Measurements from ENCODE around the gene HIVEP3.

The HIVEP3 gene

GRCh38 chr1:41891199-41891896 lies 27.4 kb downstream of the HIVEP3 start:
- peak; percentile 69 to 71 for DNase-seq

GRCh38 chr1:41890825-41891198 lies 27.9 kb downstream of the HIVEP3 start:
- DNase-seq, result no peak

DNA sequence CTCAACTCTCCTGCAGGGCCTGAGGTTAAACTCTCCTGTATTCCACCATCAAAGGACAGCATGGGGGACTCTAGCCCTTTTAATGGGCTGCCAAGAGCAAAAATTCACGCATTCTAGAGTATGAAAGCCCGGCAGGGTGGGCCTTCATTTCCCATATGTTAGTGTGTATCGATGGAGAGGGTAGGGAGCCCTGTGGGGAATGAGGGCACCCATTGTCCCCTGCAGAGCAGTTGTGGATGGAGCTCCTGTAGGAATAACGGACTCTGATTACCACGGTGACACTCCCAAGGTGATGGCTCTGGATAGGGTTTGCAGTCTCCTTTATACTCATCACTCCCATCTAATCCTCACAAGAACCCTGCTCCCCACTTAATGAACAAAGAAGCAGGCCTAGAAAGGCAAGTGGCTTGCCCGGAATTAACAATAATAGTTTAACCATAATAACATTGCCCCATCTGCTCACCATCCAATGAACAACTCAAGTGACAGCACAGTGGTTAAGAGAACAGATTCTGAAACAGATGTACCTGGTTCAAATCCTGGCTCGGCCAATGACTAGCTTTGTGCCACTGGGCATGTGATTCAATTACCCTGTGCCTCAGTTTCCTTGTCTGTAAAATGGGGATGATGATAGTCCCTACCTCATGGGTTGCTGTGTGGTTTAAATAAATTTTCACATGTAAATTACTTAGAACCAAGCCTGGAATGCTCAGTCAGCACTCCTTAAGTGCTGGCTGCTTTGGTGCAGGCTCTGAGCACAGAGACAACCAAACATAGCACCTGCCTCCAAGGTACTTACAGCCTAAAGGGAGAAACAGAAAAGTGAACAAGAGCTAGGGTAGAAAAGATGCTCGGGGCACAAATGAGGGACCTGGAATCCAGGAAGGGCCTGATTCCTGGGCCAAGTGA lies 29.0 kb downstream of the HIVEP3 start:
- no peak for DNase-seq

- DNase-seq, result no peak
Observed at GRCh38 chr1:41888756-41889155, 30.0 kb downstream of the HIVEP3 start.

DNA sequence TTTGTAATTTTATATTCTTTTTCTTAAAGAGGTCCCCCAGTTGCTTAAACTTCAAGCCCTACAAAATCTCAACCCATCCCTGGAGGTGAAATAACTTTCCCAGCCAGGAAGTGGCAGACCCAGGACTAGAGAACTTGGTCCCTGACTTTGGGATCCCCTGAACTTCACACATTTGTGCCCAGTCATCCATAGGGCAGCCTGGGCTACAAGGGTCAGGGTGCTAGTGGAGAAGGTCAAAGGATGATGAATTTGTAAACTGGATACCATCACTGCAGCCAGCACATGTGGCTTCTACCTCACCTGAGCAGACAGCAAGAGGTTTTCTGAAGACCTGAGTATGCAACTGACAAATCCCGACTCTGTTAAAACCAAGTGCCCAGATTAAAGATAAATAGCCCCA lies 31.4 kb downstream of the HIVEP3 start:
- DNase-seq, result no peak

- DNase-seq, result no peak
Observed at GRCh38 chr1:41884256-41885230, 34.2 kb downstream of the HIVEP3 start.

DNA sequence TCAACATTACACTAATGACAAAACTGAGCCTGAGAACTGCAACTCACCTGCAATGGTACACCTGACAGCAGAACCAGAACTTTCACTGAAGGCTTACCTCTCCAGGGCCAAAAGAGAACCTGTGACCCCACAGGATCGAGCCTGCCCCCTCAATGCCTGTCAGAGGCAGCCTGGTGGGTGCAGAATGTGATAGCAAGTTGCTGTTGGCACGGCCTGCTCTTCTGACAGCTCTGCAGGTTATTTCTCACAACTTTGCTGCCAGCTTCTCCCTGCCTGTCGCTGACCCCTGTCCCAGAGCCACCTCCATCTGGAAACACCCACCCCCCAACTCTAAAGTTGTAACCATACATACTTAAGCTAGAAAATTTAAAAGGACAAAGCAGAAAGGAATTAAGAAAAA lies 35.2 kb downstream of the HIVEP3 start:
- DNase-seq, result no peak

DNA sequence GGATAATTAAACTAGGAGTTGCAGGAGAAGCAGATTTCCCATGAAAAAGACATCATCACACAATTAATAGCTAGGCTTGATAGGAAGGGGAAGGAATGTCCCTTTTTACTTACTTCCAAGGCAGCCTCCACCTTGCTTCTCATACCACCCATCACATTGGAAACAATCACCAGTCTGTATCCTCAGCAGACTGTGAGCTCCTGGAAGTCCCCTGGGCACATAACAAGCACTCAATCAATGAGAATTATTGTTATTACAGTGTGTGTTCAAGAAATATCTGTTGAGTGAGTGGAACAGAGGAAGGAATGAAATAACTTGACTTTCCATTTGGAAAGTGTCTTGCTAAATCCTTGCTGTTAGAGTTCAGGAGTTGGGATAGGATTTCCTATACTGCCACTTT lies 36.2 kb downstream of the HIVEP3 start:
- no peak for DNase-seq

DNA sequence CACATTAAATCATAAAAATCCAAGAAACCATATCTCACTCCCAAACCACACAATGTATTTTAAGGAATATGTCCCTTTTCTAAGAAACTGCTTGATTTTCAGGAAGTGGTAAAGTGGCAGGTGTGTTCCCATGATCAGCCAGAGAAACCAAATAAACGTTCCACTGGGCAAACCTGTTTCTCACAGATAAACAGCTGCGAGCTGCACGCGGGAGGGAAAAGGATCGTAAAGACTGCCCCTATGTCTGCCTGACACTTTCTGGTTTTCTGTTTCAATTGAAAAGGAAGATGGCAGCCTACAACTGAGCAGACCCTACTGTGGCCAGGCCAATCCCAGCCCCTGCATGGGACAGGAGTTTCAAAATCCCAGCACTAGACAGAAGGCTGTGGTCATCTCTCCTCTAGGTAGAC lies 36.6 kb downstream of the HIVEP3 start:
- no peak for DNase-seq

- DNase-seq, result no peak
Observed at GRCh38 chr1:41880950-41881885, 37.5 kb downstream of the HIVEP3 start.

DNA sequence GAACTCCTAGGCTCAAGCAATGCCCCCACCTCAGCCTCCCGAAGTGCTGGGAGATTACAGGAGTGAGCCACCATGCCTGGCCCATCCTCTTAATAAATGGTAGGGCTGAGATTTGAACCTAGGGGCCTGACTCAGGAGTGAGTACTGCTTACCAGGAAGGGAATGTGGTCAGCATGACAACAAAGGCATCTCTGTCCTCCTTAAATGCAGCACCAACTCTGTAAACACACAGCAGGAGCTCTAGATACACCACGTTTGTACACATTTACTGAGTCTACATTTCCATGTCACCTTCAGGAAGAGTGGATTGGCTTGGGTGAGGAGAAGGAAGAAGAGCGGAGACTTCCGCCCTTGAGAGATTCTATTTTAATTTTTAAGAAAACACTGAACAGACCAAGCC lies 38.5 kb downstream of the HIVEP3 start:
- no peak for DNase-seq

GRCh38 chr1:41879617-41880016 lies 39.1 kb downstream of the HIVEP3 start:
- no peak for DNase-seq

GRCh38 chr1:41878911-41879310 lies 39.8 kb downstream of the HIVEP3 start:
- DNase-seq, result no peak

- DNase-seq, result no peak
Observed at GRCh38 chr1:41878495-41878894, 40.2 kb downstream of the HIVEP3 start.

DNA sequence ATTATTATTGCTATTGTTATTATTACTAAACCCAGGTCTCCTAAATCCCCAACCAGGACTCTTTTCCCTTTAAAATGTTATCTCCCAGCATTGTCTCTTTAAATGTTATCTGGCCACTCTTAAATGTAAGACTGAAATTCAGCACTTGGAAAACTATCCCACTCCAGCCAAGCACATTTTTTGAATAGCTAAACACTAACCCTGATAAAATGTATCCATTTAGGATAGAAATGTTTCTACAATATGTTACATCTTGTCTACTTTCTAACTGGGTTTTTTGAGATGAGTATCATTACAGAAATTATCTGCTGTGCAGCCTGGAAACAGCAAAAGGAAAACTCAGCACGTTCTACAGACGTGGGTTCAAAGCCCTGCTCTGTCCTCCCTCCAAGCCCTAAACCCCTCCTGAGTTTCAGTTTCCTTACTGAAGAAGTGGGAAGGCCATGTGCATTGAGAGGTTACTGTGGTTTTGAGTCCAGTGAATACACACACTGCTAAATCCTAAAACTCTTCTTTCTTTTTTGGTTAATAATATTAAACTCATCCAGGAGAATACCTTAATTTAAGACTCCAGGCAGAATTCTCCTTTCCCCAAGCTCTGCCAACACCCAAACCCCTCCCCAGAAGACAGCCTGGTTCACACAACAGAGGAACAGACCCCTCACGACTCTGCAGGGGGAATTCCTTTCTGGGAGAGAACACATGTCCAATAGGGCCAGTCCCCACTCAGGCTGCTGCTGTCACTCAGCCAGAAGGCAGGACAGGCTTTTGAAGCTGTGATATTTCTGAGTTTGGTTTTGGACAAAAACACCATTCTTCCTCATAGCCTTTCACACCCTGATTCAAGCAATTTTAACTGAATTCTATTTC lies 41.9 kb downstream of the HIVEP3 start:
- DNase-seq, result no peak

GRCh38 chr1:41875487-41875886 lies 43.2 kb downstream of the HIVEP3 start:
- DNase-seq, result no peak

GRCh38 chr1:41874903-41875411 lies 43.8 kb downstream of the HIVEP3 start:
- DNase-seq, result no peak

- no peak for DNase-seq
Observed at GRCh38 chr1:41874151-41874719, 44.5 kb downstream of the HIVEP3 start.

DNA sequence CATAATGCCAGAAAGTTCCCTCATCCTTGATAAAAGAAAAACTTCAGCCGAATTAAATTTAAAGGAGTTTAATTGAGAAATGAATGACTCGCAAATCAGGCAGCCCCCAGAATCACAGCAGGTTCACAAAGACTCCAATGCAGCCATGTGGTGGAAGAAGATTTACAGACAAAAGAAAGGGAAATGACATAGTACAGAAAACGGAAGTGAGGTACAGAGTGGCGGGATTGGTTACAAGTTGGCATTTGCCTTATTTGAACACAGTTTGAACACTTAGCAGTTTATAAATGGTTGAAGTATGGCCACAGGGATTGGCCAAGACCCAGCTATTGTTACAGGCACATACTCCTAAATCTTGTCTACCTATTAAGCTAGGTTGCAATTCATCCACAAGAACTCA lies 46.6 kb downstream of the HIVEP3 start:
- no peak for DNase-seq

- DNase-seq, result no peak
Observed at GRCh38 chr1:41870076-41870562, 48.6 kb downstream of the HIVEP3 start.
